Measurements from ENCODE around the gene CASP7.
"Not testable (repeated sequence)": the region's sequence is repeated elsewhere in the genome, so short reads cannot be mapped to it uniquely, and the experiment has no call there.

CASP7 gene

DNA sequence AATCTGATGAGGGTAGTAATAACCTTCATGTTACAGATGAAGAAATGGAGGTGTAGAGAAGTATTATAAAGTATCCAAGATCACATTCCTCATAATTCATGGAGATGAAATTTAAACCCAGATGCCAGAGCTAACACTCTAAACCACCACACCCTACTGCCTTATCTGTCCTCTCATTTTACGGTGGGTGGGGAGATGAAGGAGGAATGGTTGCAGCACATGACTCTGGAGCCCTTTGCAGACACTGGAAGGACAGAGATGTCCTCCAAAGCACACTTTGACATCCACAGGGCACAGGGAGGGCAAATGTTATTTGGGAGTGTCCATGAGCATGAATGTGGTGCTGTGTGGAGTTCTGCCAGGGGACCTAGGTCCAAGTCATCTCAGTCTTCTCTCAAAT is 72.8 kb downstream of the CASP7 start:
- DNase-seq, result no peak

DNA sequence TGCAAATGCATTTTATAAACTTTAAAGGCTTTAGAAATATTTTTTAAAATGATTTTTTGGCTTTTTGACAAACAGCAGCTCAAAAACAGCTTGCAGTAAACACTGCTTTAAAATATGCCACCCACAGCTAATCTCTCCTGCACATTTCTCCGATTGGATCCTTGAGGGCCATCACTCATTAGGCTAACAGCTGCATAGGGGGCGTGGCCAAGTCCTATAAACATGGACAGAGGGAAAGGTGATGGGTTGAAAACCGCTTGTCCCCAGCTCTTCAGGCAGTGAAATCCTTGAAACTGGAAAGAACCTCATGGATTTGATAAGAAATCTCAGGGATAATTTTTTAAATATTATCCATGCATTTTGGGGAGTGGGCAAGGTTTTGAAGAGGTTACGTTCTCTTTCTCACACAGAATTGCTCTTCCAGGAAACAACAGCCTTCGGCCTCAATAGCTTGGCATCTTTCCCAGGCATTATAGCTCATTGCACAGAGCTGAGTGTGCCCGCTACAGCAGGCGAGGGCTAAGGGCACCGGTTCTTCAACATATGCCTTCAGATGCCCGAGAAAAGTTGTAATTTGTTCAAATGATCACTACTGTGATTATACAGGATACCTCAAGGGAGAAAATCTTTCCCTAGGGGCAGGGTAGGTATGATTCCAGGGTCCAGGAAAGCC is 73.4 kb downstream of the CASP7 start:
- DNase-seq, result no peak

DNA sequence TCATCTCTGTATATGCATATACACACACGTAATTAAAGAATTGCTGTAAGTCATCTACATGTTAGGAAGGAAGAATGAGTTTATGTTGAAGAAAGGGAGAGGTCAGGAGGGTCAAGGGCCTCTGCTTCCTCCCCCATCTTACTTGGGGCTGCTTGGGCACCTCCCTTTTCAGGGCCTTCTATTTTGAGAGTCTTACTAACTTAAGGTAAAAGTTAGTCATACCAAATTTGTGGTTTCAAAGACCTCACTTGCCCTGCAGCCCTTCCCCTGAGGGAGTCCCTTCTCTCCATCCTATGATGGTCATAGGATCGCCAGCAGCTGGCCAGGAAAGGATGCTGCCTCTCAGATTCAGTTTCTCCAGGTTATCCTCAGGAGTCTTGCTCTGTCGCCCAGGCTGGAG is 74.4 kb downstream of the CASP7 start:
- DNase-seq, result no peak

DNA sequence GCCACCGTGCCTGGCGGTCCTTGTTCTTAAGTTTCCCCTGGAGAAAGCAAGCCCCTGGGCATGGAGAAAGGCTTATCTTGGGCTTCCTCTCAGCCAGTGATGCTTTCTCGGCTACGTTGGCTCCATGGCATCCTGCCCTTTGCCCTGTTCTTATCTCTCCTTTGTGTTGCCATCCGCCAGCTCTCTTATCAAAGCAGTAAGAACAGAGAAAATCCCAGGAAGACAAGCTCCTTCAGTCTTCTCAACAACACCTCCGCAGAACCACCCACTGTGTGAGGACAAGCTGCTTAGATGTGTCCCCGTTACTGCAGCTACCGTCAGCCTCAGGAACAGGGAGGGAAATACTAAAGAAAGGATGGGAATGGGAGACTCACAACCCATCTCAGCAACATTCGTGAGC is 75.1 kb downstream of the CASP7 start:
- DNase-seq, result peak in 19 of 56 donors; percentile 5 to 32 (median 14)

DNA sequence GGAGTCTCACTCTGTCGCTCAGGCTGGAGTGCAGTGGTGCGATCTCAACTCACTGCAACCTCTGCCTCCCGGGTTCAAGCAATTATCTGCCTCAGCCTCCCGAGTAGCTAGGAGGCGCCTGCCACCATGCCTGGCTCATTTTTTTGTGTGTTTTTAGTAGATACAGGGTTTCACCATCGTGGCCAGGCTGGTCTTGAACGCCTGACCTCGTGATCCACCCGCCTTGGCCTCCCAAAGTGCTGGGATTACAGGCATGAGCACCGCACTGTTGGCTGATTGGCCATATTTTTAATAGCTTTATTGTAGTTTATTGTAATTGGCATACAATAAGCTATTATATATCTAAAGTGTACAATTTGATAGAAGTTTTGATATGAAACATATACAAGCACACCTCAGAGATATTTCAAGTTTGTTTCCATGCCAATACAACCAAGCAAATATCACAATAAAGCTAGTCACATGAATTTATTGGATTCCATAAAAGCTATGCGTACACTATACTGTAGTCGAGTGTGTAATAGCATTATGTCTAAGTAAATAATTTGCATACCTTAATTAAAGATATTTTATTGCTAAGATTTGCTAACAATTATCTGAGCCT is 77.3 kb downstream of the CASP7 start:
- DNase-seq, result no peak

DNA sequence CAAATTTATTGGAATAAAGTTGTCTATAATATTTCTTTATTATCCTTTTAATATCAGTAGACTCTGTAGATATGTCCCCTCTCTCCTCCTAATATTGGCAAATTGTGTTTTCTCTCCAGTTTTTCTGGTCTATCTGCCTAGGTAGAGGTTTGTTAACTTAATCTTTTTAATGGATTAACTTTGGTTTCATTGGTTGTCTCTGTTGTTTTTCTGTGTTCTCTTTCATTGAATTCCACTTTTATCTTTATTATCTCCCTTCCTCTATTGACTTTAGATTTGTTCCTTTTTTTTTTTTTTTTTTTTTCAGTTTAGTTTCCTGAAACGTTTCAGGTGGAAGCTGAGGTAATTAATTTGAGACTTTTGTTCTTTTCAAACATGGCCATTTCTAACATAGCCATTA is 82.4 kb downstream of the CASP7 start:
- DNase-seq, result no peak

DNA sequence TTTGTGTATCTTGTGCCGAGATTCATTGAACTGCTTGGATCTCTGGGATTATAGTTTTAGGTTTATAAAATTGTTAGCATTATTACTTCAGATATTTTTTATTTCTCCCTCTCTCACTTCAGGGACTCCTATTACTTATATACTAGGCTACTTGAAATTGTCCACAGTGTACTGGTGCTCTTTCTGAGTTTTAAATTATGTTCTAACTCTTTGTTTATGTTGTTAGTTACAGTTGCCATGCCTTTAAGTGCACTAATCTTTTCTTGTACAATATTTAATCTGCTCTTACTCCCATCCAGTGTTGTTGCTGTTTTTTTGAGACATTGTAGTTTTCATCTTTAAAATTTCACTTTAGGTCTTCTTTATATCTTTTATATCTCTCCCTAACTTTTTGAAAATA is 84.9 kb downstream of the CASP7 start:
- no peak for DNase-seq

DNA sequence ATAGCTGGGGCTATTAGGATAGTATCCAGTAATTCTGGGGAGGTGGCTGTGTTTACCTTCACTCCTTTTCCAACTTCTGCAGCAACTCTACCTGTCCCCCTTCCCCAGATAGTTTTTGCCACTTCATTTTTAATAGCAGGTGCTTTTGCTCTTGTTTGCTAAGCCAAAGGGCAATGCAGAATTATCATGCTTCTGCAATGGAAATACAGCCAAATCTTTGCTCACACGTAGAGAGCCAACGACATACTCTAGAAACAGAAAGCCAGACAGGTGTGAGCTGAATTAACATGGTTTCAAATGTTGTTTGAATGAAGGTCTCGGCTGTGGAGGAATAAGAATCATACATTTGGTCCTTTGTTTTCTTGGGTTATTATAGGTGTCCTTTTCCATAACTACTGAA is 86.2 kb downstream of the CASP7 start:
- DNase-seq, result no peak

DNA sequence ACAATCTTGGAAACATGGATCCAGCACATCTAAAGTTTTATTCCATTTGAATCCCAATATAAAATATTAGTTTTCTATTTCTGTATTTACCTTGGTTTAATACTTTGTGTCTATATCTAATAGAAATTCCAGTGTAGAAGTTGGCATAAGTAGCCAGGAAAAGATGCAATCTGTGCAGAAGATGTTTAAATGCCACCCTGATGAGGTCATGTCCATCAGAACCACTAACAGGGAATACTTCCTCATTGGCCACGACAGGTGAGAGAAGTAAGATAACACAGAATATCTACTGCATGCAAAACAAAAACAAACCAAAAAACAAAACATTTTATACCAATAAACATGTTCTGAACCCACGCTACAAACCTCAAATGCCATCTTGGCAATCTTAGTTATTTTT is 87.5 kb downstream of the CASP7 start:
- no peak for DNase-seq

DNA sequence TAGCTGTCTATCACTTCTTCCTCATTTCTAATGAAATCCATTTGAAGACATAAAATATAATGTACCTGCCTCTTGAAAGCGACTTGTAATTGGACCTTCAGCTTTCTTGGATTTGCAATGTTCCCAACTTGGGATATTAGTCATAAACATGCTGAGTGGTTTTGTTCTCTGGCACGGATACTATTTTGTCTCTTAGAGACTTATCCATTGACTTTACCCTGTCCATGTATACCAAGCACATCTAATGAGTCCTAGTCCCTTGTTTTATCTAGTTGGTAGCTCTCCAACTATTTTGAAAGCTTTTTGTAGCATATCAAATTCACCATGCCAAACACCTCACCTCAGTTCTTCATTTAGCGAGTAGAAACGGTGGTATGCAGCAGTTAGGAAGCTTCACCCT is 90.6 kb downstream of the CASP7 start:
- no peak for DNase-seq

DNA sequence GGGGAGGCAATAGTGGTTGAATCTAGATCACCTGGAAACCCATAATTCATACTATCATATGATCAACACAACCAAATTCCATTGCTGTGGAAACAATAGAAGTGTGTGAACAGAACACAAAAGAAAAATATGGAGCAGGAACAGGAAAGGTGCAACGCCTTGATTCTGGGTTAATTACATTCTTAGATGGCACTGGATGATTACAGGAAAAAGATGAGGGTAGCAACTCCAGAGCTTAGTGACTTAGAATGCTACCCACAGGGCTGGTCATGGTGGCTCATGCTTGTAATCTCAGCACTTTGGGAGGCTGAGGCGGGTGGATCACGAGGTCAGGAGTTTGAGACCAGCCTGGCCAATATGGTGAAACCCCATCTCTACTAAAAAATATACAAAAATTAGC is 91.4 kb downstream of the CASP7 start:
- DNase-seq, result not testable (repeated sequence)

DNA sequence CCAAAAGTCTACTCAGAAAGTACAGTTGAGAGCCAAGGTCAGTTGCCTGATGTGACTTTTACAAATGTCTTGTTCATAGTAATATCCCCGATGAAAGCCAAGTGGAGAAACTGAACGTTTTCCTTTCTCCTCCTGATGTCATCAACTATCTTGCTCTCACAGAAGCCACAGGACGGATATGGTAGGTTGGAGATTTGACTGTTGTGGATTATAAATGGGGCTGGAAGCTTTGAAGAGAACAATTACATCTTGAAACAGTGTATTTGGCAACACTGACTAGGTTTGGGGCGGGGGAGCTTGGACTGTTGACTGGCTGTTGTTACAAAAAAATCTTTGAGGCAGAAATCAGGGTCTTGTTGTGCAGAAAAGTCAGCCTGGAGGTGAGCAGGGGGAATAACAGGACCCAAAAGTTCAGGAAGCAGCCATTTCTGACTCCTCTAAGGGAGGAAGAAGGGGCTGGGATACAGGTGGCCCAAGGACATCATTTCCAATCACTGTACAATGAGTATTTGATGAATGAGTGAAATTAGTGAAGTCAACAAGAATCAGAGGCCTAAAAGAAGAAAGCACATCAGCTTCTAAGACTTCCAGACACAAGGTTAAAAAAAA is 96.1 kb downstream of the CASP7 start:
- no peak for DNase-seq

DNA sequence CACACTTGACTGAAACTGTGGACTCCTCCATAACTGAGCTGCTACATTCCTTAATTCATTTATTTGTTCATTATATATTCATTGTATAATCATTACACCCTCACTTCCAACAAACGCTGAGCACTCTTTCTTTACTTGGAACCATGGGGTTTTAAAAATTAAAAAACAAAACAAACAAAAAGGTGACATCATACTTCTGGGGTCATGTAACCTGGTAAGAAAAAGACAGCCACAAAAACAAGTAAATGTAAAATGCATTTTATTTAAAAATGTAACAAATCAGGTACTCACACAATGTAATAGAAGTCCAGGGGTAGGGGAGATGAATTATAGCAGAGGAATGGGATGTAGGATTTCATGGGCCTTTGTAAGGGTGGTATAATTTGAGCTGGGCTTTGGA is 96.8 kb downstream of the CASP7 start:
- no peak for DNase-seq

Data from amygdala (tissue), 56 donors.